GM18868 (cell line): ENCODE measurements around the gene LRRC4C.
"Not testable (repeated sequence)": the region's sequence is repeated elsewhere in the genome, so short reads cannot be mapped to it uniquely, and the experiment has no call there.

Experiments
- ATAC-seq: cut with Tn5 transposase; IDR thresholded peaks from one replicate; pipeline ENCODE4 v1.9.1; 2021; ENCODE audit warnings: mild to moderate bottlenecking, moderate library complexity; ENCODE audit not compliant: unreplicated experiment

The LRRC4C gene

GRCh38 chr11:40537734-40538133, 921.7 kb downstream of the LRRC4C start:
- no peak for ATAC-seq

- not testable (repeated sequence) for ATAC-seq
Observed at GRCh38 chr11:40522080-40522479, 937.4 kb downstream of the LRRC4C start.

GRCh38 chr11:40517122-40517521, 942.3 kb downstream of the LRRC4C start:
- no peak for ATAC-seq

- ATAC-seq = no peak
Observed at GRCh38 chr11:40514124-40514523, 945.3 kb downstream of the LRRC4C start.

GRCh38 chr11:40513281-40513680, 946.2 kb downstream of the LRRC4C start:
- no peak for ATAC-seq

GRCh38 chr11:40508303-40508702, 951.1 kb downstream of the LRRC4C start:
- ATAC-seq = no peak

- no peak for ATAC-seq
Observed at GRCh38 chr11:40506226-40506625, 953.2 kb downstream of the LRRC4C start.

- ATAC-seq = no peak
Observed at GRCh38 chr11:40491341-40491740, 968.1 kb downstream of the LRRC4C start.

GRCh38 chr11:40467771-40468170, 991.7 kb downstream of the LRRC4C start:
- no peak for ATAC-seq

GRCh38 chr11:40445391-40445790, 1014.1 kb downstream of the LRRC4C start:
- no peak for ATAC-seq

GRCh38 chr11:40444151-40444550, 1015.3 kb downstream of the LRRC4C start:
- no peak for ATAC-seq

- ATAC-seq = no peak
Observed at GRCh38 chr11:40435344-40435743, 1024.1 kb downstream of the LRRC4C start.

GRCh38 chr11:40434926-40435325, 1024.5 kb downstream of the LRRC4C start:
- ATAC-seq = no peak

GRCh38 chr11:40432358-40432757, 1027.1 kb downstream of the LRRC4C start:
- no peak for ATAC-seq

- ATAC-seq = no peak
Observed at GRCh38 chr11:40425168-40425567, 1034.3 kb downstream of the LRRC4C start.

GRCh38 chr11:40421208-40421981, 1038.1 kb downstream of the LRRC4C start:
- ATAC-seq = no peak

- ATAC-seq = no peak
Observed at GRCh38 chr11:40417627-40418026, 1041.8 kb downstream of the LRRC4C start.

- no peak for ATAC-seq
Observed at GRCh38 chr11:40407355-40407754, 1052.1 kb downstream of the LRRC4C start.

- ATAC-seq = no peak
Observed at GRCh38 chr11:40405614-40406013, 1053.8 kb downstream of the LRRC4C start.

- ATAC-seq = no peak
Observed at GRCh38 chr11:40403321-40403720, 1056.1 kb downstream of the LRRC4C start.

- no peak for ATAC-seq
Observed at GRCh38 chr11:40401132-40401853, 1058.2 kb downstream of the LRRC4C start.

GRCh38 chr11:40397141-40397540, 1062.3 kb downstream of the LRRC4C start:
- ATAC-seq = no peak
